Ureter (tissue), 1 donor: ENCODE results near the gene CLIC1. TPM values are rescaled to one million over a fixed set of nuclear protein-coding genes. Genes with fewer than 3 reads are reported as not detected.
A peak's percentile ranks its signal among the peaks of the same experiment; 100 is the strongest.
"Not testable (repeated sequence)": the region's sequence is repeated elsewhere in the genome, so short reads cannot be mapped to it uniquely, and the experiment has no call there.

Experiments
- DNase-seq: peaks from one replicate; pipeline ENCODE4 v3.0.0-alpha.2; 2020; ENCODE audit warnings: low spot score
- total RNA-seq: library from RNA; stranded (reverse); gene quantifications from one replicate; pipeline ENCODE4 v1.2.4, GENCODE V29; 2023
- donor health status: DM: yes; HTN: yes; CAD: no.

Gene CLIC1
- total RNA-seq, 1 donor from 2014 or later: 276 TPM

GRCh38 chr6:31722173-31722572 lies 14.2 kb downstream of the CLIC1 start:
- DNase-seq: no peak

DNA sequence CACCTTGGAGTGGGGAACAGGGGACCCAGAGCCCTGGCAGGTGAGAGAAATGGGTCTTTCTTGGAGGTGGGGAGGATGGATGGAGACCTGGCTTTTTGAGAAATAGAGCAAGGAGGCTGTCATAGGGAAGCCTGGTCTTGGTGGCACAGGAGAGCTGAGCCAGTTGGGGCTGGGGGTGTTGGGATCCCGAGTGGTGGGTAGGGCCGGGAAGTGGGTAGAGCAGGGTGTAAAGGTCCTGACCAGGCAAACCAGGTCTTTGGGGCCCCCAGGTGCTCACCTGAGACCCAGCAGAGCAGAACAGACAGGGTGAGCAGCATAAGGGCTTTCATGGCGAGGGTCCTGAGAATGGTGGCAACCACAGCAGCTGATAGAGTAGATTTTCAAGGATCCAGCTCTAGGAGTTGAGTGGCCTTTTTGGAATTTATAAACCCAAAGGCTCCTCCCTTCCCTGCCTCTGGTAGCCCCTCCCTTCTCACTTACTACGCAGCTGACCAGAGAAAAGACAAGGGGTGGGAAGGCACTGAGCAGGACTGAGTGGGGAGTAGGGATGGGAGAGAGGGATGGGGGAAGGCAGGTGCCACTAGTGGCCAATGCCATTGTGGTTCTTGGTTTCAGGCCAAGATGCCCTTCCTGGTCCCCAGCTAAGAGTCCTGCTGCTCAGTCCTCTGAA lies 14.8 kb downstream of the CLIC1 start, which contains the start of gene LY6G6C:
LY6G6C (minus strand) TSS at position 396 of the 670 bp plus-strand sequence; CDS start at position 329, 67 bp downstream.
- DNase-seq: no peak

GRCh38 chr6:31720196-31720770 lies 16.0 kb downstream of the CLIC1 start:
- no peak for DNase-seq

DNA sequence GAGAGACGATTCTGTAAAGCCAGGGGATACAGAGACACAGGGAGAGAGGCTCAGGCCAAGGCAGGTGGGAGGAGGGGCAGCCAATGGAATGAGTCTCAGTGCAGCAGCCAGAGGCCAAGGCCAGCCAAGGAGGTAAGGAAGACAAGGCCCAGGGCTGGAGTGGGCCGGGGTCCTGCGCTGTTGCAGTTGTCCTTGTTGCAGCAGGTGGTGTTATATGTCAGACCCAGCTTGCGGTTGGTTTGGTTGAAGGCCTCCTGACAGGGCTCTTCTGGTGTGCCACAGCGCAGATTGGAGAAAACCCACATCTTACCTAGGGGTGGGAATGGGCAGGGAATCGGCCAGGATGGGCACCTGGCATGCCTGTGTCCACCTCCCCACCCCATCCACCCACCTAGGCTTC lies 17.3 kb downstream of the CLIC1 start:
- DNase-seq: no peak

GRCh38 chr6:31718265-31718664 lies 18.1 kb downstream of the CLIC1 start:
- DNase-seq: no peak

DNA sequence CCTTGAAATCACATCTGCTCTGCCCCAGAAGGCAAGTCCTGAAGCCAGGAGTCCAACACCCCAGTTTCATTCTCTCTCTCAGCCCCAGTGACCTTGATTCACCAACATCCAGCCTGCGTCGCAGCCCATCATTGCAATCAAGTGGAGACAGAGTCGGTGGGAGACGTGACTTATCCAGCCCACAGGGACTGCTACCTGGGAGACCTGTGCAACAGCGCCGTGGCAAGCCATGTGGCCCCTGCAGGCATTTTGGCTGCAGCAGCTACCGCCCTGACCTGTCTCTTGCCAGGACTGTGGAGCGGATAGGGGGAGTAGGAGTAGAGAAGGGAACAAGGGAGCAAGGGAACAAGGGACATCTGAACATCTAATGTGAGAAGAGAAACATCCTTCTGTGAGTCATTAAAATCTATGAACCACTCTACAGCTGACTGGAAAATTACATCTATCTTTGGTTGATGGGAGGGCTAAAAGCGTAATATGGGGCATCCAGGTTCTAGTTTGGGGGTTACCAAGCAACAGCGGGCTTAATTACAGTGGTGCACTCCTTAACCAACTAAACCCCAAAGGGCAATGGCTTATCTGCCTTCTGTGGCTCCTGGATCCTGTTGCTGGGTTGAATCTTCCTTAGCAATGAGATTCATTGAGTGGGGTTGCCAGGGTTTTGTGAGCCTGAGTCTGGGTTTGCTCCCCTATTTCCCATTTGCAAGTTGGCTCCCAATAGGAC lies 18.7 kb downstream of the CLIC1 start:
- DNase-seq: no peak

DNA sequence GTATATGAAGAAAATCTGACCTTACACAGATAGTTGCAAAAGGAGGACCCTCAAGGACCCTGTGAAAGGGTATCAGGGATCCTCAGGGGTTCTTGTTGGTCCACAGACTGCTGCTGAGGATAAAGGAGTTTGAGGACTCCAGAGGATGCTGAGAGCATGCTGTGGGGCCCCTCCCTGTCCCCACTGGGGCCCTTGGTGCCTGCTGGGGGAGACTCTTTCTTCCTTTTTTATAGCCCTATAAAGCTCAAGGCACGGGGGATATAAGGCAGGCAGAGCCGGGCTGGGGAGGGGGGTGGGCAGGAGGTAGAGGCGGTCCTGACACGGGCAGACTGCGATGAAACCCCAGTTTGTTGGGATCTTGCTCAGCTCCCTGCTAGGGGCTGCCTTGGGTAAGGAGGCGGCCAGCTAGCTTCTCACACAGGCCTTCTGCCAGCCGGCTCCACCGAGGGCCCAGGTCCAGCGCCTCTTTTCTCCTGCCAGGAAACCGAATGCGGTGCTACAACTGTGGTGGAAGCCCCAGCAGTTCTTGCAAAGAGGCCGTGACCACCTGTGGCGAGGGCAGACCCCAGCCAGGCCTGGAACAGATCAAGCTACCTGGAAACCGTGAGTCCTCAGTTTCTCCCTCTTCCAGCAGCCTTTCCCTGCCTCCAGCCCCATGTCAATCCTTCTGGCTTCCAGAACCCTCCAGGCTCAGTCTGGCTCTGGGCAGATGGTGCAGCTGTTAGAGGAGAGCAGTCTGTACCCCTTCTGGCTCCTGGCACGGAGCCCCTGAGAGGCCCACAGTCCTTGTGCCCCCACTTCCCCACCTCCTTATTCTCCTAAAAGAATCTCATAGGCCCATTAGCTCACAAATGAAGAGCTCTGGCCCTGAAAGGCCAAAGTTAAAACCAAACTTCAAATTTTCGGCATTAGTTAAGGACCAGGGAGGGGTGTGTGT lies 21.0 kb downstream of the CLIC1 start, which contains the start of gene LY6G6D:
LY6G6D (plus strand) TSS at position 327 of the 937 bp plus-strand sequence; CDS start at position 335, 8 bp downstream.
- DNase-seq: no peak

DNA sequence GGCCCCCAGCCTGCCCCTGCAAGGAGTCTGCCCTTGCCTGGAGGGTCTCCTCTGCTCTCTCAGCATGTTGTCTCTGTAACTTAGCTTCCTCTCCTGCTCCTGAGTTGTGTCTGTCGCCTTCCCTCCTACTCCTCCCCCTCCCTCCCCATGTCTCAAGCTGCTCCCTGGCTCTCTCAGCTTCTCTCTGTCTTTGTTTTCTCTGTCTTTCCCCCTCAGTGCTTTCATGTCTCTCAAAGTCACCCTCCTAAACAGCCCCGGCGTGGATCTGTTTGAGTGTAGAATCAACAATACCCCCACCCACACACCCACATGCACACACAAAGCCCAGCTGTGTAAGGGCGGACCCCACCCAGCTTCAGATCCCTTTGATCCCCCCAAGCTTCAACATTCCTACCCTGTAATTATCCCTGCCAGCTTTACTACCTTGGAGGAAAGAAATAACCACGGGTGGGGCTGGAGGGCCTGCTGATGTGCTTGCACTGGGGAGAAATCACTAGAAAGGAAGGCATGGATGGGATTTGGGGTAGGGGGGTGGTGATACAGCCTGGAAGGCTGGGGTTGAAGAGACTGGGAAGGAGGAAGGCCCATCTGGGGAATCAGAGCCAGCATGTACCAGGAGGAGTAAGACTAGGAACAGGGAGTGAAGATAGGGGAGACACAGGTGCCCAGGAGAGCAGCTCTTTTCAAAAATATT lies 22.2 kb downstream of the CLIC1 start:
- DNase-seq: no peak

DNA sequence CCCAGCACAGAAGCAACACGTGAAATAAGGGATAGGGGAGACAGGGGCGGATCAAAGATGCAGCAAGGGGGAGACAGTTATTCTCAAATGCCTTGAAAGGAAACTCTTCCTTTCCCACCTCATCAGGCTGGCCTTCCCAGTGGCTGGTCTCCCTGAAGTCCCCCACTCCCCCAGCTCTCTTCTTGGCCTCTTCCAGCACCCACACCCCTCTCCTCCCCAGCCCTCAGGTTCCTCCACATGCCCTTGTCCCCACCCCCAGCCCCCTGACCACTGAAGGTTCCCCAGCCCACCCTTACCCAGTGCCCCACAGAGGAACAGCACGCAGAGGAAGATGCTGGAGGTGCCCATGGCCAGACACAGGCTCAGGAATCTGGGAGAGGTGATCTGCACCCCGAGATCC lies 22.9 kb downstream of the CLIC1 start:
- no peak for DNase-seq

- DNase-seq: no peak
Observed at GRCh38 chr6:31712296-31712695, 24.0 kb downstream of the CLIC1 start.

DNA sequence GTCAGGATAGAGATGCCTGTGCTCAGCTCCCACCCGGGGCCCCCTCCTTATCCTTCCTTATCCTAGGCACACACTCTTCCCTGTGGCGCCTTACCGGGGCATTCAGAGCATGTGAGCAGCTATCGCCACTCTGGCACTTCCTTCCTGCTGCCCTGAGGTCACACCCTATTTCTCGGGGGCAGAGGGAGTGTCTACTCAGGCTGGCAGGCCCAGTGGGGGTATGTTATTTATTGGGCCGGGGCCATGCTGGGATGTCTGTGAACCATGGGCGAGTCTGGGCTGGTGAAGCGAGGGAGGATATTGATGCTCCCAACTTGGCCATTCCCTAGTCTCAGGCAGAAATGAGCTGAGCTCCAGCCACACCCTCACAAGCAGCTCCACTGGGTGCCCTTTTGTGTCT lies 25.1 kb downstream of the CLIC1 start:
- DNase-seq: no peak

- DNase-seq: no peak
Observed at GRCh38 chr6:31710523-31711219, 25.7 kb downstream of the CLIC1 start.

DNA sequence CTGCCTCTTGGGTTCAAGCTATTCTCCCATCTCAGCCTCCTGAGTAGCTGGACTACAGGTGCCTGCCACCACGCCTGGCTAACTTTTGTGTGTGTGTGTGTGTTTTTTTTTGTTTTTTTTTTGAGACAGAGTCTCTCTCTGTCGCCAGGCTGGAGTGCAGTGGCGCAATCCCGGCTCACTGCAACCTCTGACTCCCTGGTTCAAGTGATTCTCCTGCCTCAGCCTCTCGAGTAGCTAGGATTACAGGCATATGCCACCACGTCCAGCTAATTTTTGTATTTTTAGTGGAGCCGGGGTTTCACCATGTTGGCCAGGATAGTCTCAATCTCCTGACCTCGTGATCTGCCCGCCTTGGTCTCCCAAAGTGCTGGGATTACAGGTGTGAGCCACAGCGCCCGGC lies 27.2 kb downstream of the CLIC1 start:
- DNase-seq: not testable (repeated sequence)

DNA sequence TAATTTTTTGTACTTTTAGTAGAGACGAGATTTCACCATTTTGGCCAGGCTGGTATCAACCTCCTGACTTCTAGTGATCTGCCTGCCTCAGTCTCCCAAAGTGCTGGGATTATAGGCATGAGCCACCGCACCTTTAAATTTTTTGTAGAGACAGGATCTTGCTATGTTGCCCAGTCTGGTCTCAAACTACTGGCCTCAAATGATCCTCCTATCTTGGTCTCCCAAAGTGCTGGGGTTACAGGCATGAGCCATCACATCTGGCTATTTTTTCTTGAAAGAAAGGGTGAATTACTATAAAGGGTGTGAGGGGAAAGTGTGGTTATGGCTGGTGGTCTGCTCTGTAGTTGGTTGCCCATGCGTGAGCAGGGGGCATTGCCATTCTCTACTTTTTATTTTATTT lies 28.1 kb downstream of the CLIC1 start:
- DNase-seq: no peak

DNA sequence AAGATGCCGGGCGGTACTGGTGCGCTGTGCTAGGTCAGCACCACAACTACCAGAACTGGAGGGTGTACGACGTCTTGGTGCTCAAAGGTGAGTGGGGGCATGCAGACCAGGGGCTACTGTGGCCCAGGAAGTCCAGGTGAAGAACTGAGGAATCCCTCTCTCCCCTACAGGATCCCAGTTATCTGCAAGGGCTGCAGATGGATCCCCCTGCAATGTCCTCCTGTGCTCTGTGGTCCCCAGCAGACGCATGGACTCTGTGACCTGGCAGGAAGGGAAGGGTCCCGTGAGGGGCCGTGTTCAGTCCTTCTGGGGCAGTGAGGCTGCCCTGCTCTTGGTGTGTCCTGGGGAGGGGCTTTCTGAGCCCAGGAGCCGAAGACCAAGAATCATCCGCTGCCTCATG lies 28.6 kb downstream of the CLIC1 start:
- no peak for DNase-seq

- DNase-seq: no peak
Observed at GRCh38 chr6:31706599-31706998, 29.7 kb downstream of the CLIC1 start, which contains the start of gene LY6G6F. LY6G6F (plus strand) TSS chr6:31706866; CDS start chr6:31706907, 41 bp downstream.

- no peak for DNase-seq
Observed at GRCh38 chr6:31705931-31706330, 30.4 kb downstream of the CLIC1 start.

DNA sequence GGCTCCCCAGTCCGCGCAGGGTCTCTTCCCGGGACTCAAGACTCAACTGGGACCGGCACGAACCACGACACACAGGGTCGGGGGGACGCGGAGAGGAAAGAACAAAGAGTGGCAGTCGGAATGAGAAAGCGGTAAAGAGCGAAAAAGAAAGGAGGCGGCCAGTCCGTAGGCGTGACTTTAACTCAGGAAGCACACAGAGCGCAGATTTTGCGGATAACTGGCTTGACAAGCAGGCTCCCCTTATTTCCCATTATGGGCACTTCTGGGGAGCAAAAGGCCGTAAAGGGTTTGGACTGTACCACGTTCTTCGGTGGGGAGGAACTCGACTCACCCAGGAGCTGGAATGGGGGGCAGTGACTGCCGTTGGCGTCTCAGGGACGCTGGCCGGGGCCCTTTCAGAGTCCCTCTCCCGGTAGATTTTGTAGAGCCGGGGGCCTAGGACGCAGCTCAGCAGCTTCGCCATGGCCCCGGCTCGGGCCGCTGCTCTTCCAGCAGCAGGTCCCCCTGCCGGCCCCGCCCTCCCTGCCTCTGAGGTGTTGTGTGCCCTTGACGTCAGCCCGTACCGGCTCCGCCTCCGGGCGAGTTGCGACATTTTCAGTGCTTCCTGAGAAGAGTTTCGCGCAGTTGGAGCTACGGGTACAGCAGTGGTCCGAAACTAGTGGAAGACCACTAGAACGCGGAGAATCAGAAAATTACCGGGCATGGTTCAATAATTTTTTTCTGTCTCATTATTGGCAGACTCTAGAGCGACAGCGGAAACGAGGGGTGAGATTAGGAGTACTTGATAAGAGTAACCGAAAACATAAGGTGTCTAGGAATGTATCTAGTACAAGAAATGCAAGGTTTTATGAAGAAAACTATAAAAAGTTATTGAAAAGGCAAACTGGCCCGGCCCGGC lies 33.3 kb downstream of the CLIC1 start, which contains the start of gene ABHD16A:
ABHD16A (minus strand) TSS at position 506 of the 898 bp plus-strand sequence; CDS start at position 463, 43 bp downstream.
- DNase-seq: peak; percentile 99

- no peak for DNase-seq
Observed at GRCh38 chr6:31702405-31702818, 33.9 kb downstream of the CLIC1 start.
